Muscle of leg (tissue), 11 donors: ENCODE measurements around the gene ELFN1. TPM values are rescaled to one million over a fixed set of nuclear protein-coding genes. Genes with fewer than 3 reads are reported as not detected.

Experiments
- DNase-seq: peaks from one replicate; pipeline ENCODE4 v3.0.0; 2013
- H3K27ac ChIP-seq: one replicate; pipeline ENCODE4 v1.5.1; 2013; ENCODE audit warnings: mild to moderate bottlenecking, low read length, control low read depth
- H3K27me3 ChIP-seq: one replicate; pipeline ENCODE4 v1.6.1; 2013; ENCODE audit warnings: low read length; ENCODE audit not compliant: control insufficient read depth, insufficient read depth
- H3K36me3 ChIP-seq: one replicate; pipeline ENCODE4 v1.6.1; 2013; ENCODE audit warnings: low read length; ENCODE audit not compliant: control insufficient read depth, insufficient read depth
- H3K4me1 ChIP-seq: one replicate; pipeline ENCODE4 v1.6.1; 2013; ENCODE audit warnings: low read length; ENCODE audit not compliant: control insufficient read depth, insufficient read depth
- H3K4me3 ChIP-seq: one replicate; pipeline ENCODE4 v1.5.1; 2013; ENCODE audit warnings: low read length, control low read depth
- H3K9me3 ChIP-seq: replicated peaks from 2 replicates; pipeline ENCODE4 v1.6.1; 2013; ENCODE audit warnings: low read depth, low read length; ENCODE audit not compliant: control insufficient read depth
- WGBS: methylation state at CpG from one replicate; pipeline ENCODE4 v1.1.5; 2013; ENCODE audit warnings: missing lambda C conversion rate; ENCODE audit not compliant: insufficient coverage; 5-methylcytosine and 5-hydroxymethylcytosine counted together
- polyA plus RNA-seq, 8 donors: library from polyadenylated mRNA; unstranded; fragments of 120-200 nt; gene quantifications; one replicate each; pipeline versions ENCODE4 v1.2.1 to v1.2.3, GENCODE V29; 2013; ENCODE audit warnings: inconsistent platforms in 1 of 8, low replicate concordance in 1 of 8; ENCODE audit not compliant: insufficient read length in 8 of 8, insufficient read depth in 1 of 8
- total RNA-seq: library from RNA; stranded (reverse); fragments of 120-200 nt; gene quantifications from one replicate; pipeline ENCODE4 v1.2.4, GENCODE V29; 2013

The ELFN1 gene
- total and polyA plus RNA-seq, 9 donors = 2.8 to 10.7 (median 8.2) TPM

DNA sequence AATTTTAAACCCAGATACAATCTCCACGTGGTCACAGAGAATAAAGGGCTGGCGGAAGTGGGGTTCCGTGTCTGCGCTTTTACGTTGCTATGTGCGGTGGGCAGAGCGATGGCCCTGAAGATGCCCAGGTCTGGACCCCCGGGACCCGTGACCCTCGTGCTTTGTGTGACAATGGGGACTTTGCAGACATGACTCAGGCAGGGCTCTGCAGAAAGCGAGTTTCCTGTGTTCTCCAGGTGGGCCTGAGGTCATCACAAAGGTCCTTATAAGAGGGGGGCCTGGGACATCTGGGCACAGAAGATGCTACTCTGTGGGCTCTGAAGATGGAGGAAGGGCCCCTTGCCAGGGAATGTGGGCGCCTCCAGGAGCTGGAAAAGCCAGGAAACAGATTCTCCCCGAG is 95.3 kb downstream of the ELFN1 start:
- Histone ChIP-seq H3K27ac (no peak overlapping the region), H3K36me3 (no peaks in the 10 kb centered on the region), H3K4me1 (no peaks in the 10 kb centered on the region), H3K9me3 (peaks cover 14% of the 10 kb centered on the region), H3K27me3 (peaks cover 2% of the 10 kb centered on the region), H3K4me3 (no peak overlapping the region)
- DNase-seq = no peak
- WGBS = 82% methylated on average over 12 of the region's 13 CpGs

- Histone ChIP-seq H3K4me3 (no peak overlapping the region), H3K27ac (no peak overlapping the region), H3K27me3 (peaks cover 2% of the 10 kb centered on the region), H3K4me1 (no peaks in the 10 kb centered on the region), H3K9me3 (peaks cover 14% of the 10 kb centered on the region), H3K36me3 (no peaks in the 10 kb centered on the region)
- no peak for DNase-seq
- no CpG with 5 or more reads among the region's 10 CpGs for WGBS
Observed at GRCh38 chr7:1767524-1767923, 97.4 kb downstream of the ELFN1 start.

GRCh38 chr7:1768832-1769231 is 98.8 kb downstream of the ELFN1 start:
- Histone ChIP-seq H3K4me1 (no peaks in the 10 kb centered on the region), H3K9me3 (peaks cover 4% of the 10 kb centered on the region), H3K27ac (no peak overlapping the region), H3K27me3 (no peaks in the 10 kb centered on the region), H3K4me3 (no peak overlapping the region), H3K36me3 (no peaks in the 10 kb centered on the region)
- DNase-seq = no peak
- WGBS = 90% methylated on average over 4 of the region's 7 CpGs

DNA sequence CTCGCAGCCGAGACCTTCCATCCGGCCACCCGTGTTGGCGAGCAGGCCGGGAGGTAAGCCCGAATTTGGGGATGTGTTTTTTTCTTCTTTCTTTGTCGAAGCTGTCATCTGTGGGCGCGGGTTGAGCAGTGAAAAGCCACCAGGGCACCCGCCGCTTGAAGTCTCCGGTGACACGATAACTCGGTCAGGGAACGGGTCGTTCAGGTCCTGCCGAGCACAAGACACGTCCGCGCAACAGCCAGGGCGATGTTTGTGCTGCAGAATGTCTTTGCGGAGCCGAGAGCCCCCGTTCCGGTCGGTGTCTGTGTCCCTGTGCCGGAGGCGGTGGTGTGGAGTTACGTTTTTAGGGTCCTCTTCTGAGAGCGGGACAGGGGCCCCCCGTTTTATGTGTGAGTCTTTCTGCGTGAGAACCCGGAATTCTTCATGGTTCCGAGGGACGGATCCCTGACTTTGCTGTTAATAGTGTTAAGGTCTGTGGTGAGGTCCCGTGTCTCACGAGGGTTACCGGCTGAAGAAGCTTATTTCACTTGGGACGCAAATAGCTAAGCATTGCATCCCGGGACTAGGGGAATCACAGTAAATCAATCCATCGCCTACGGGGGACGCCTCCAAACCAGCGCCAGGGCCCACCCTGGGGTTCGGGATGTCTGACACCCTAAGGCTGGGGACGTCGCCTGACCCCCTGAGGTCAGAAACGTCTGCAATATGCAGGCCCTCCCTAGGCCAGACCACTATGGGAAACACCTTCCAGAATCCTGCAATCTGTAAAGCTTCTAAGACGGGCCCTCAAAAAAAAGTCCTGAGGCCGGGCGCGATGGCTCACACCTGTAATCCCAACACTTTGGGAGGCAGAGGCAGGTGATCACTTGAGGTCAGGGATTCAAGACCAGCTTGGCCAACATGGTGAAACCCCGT is 99.5 kb downstream of the ELFN1 start:
- no peaks in the 10 kb centered on the region for H3K9me3 ChIP-seq
- 94% methylated on average over 52 of the region's 54 CpGs for WGBS
- H3K27me3 ChIP-seq = no peaks in the 10 kb centered on the region
- H3K4me3 ChIP-seq = no peak overlapping the region
- DNase-seq = no peak
- no peaks in the 10 kb centered on the region for H3K4me1 ChIP-seq
- H3K27ac ChIP-seq = no peak overlapping the region
- H3K36me3 ChIP-seq = no peaks in the 10 kb centered on the region

DNA sequence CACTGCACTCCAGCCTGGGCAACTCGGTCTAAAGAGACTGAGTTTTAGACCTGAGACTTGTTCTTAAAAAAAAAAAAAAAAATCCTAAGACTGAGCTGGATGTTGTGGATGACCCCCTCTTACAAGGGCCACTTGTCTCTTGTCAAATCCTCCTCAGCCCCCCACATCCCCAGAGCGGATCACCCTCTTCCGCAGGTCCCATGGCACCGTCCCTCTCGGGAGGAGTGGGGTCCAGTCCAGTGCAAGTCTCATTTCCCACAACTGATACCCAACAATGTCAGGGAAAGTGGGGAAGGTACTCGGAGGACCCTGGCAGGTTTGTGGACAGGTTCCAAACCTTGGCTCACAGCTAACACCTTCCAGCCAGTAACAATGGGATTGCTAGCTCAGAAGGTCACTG is 100.3 kb downstream of the ELFN1 start:
- Histone ChIP-seq H3K9me3 (no peaks in the 10 kb centered on the region), H3K27ac (no peak overlapping the region), H3K4me1 (no peaks in the 10 kb centered on the region), H3K36me3 (no peaks in the 10 kb centered on the region), H3K4me3 (no peak overlapping the region), H3K27me3 (no peaks in the 10 kb centered on the region)
- DNase-seq = no peak
- WGBS = 100% methylated on average over 1 of the region's 6 CpGs

- Histone ChIP-seq H3K27ac (no peak overlapping the region), H3K4me3 (no peak overlapping the region), H3K27me3 (no peaks in the 10 kb centered on the region), H3K4me1 (no peaks in the 10 kb centered on the region), H3K9me3 (peaks cover 7% of the 10 kb centered on the region), H3K36me3 (no peaks in the 10 kb centered on the region)
- DNase-seq = no peak
- no CpG with 5 or more reads among the region's 4 CpGs for WGBS
Observed at GRCh38 chr7:1775389-1775788, 105.3 kb downstream of the ELFN1 start.

GRCh38 chr7:1777122-1777521 is 107.0 kb downstream of the ELFN1 start:
- WGBS = 86% methylated on average over 4 of the region's 6 CpGs
- H3K36me3 ChIP-seq = no peaks in the 10 kb centered on the region
- H3K4me1 ChIP-seq = no peaks in the 10 kb centered on the region
- no peaks in the 10 kb centered on the region for H3K27me3 ChIP-seq
- no peak overlapping the region for H3K4me3 ChIP-seq
- DNase-seq = no peak
- H3K9me3 ChIP-seq = peaks cover 7% of the 10 kb centered on the region
- no peak overlapping the region for H3K27ac ChIP-seq

DNA sequence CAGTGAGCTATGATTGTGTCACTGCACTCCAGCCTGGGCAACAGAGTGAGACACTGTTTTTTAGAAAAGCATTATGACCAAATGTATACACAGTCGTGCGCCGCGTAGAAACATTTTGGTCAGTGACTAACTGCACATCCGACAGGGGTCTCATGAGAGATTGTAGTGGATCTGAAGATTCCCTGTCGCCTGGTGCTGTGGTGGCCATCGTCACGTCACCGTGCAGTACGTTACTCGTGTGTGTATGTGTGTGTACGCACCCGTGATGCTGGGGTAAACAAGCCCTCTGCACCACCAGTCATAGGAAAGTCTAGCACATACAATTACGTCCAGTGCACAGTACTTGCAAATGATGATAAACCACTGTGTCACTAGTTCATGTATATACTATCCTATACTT is 109.4 kb downstream of the ELFN1 start:
- no peak overlapping the region for H3K4me3 ChIP-seq
- H3K4me1 ChIP-seq = no peaks in the 10 kb centered on the region
- H3K36me3 ChIP-seq = no peaks in the 10 kb centered on the region
- H3K9me3 ChIP-seq = peaks cover 7% of the 10 kb centered on the region
- DNase-seq = no peak
- no peaks in the 10 kb centered on the region for H3K27me3 ChIP-seq
- no peak overlapping the region for H3K27ac ChIP-seq
- WGBS = 95% methylated on average over 13 of the region's 14 CpGs

DNA sequence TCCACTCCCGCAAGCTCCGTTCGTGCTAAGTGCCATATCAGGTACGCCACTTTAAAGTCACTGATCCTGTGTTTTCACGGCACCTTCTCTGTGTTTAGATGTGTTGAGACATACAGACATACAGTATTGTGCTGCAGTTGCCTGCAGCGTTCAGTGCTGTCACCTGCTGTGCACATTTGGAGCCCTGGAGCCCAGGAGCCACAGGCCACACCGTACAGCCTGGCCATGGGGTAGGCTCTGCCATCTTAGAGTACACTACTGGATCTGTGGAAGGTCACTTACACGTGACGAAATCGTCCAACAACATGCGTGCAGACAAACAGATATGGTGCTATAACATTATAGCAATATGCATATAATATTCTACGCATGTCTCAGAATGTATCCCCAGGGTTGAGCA is 111.3 kb downstream of the ELFN1 start:
- Histone ChIP-seq H3K4me3 (no peak overlapping the region), H3K27ac (no peak overlapping the region), H3K9me3 (peaks cover 14% of the 10 kb centered on the region), H3K4me1 (no peaks in the 10 kb centered on the region), H3K27me3 (no peaks in the 10 kb centered on the region), H3K36me3 (no peaks in the 10 kb centered on the region)
- no peak for DNase-seq
- 80% methylated on average over 5 of the region's 12 CpGs for WGBS

- peaks cover 4% of the 10 kb centered on the region for H3K27me3 ChIP-seq
- WGBS = 100% methylated on average over 2 of the region's 3 CpGs
- peaks cover 10% of the 10 kb centered on the region for H3K9me3 ChIP-seq
- H3K4me3 ChIP-seq = no peak overlapping the region
- no peak overlapping the region for H3K27ac ChIP-seq
- H3K36me3 ChIP-seq = no peaks in the 10 kb centered on the region
- no peak for DNase-seq
- H3K4me1 ChIP-seq = no peaks in the 10 kb centered on the region
Observed at GRCh38 chr7:1785839-1786238, 115.8 kb downstream of the ELFN1 start.
